ENCODE results near the gene C6orf136. TPM values are rescaled to one million over a fixed set of nuclear protein-coding genes. Genes with fewer than 3 reads are reported as not detected.

The C6orf136 gene
- total and polyA plus RNA-seq, 5 donors from 2014 or later = 7.5 to 24.4 (median 13.4) TPM

GRCh38 chr6:30696432-30696831, 49.5 kb downstream of the C6orf136 start:
- ATAC-seq (ENCODE audit: low read depth in 2 of 2) (no peak), DNase-seq (no peak)
- Histone ChIP-seq H3K27me3 (ENCODE audit: control insufficient read depth, insufficient read depth, low read length) (no peaks in the 10 kb centered on the region), H3K9me3 (ENCODE audit: control insufficient read depth in 2 of 2, low read length in 2 of 2) (no peaks in the 10 kb centered on the region), H3K36me3 (ENCODE audit: control insufficient read depth, insufficient read depth, low read length) (peaks cover 5% of the 10 kb centered on the region), H3K4me3 (ENCODE audit: low read depth, low read length) (no peak overlapping the region), H3K4me1 (ENCODE audit: control insufficient read depth, insufficient read depth, low read length, poor library complexity, severe bottlenecking) (no peaks in the 10 kb centered on the region), H3K27ac (ENCODE audit: insufficient read depth, low read length, poor library complexity, severe bottlenecking) (no peak overlapping the region)
- Mint-ChIP-seq H3K4me1 (peaks cover under 1 to 8% (median 6%) of the 10 kb centered on the region in 4 donors), H3K27ac (no peak overlapping the region), H3K9me3 (no peaks in the 10 kb centered on the region), H3K4me3 (no peak overlapping the region), H3K36me3 (peaks cover 1% of the 10 kb centered on the region), H3K27me3 (no peaks in the 10 kb centered on the region)

- H3K4me1 ChIP-seq (ENCODE audit: control insufficient read depth, insufficient read depth, low read length, poor library complexity, severe bottlenecking) = no peaks in the 10 kb centered on the region
- no peaks in the 10 kb centered on the region for H3K27me3 ChIP-seq (ENCODE audit: control insufficient read depth, insufficient read depth, low read length)
- peaks cover 30% of the 10 kb centered on the region for H3K36me3 Mint-ChIP-seq
- no peaks in the 10 kb centered on the region for H3K27me3 Mint-ChIP-seq
- H3K4me1 Mint-ChIP-seq = peaks cover 0 to 4% (median 1%) of the 10 kb centered on the region in 4 donors
- no peak overlapping the region for H3K4me3 Mint-ChIP-seq
- H3K9me3 ChIP-seq (ENCODE audit: control insufficient read depth in 2 of 2, low read length in 2 of 2) = no peaks in the 10 kb centered on the region
- peaks cover 10% of the 10 kb centered on the region for H3K36me3 ChIP-seq (ENCODE audit: control insufficient read depth, insufficient read depth, low read length)
- no peak overlapping the region for H3K27ac Mint-ChIP-seq
- H3K27ac ChIP-seq (ENCODE audit: insufficient read depth, low read length, poor library complexity, severe bottlenecking) = no peak overlapping the region
- no peak overlapping the region for H3K4me3 ChIP-seq (ENCODE audit: low read depth, low read length)
- ATAC-seq (ENCODE audit: low read depth in 2 of 2) = no peak
- DNase-seq = no peak
- no peaks in the 10 kb centered on the region for H3K9me3 Mint-ChIP-seq
These were observed 53.4 kb downstream of the C6orf136 start for GRCh38 chr6:30700340-30700739.

Other genes starting within 250 kb of the C6orf136 start
- 1,662 TPM for gene HLA-E, start 157.6 kb upstream of the C6orf136 start, total RNA-seq
- gene HLA-E, start 157.6 kb upstream of the C6orf136 start, polyA plus RNA-seq = 1,000 to 10,000 TPM; 2,373 to 2,677 (median 2,539) TPM
- gene GNL1, start 90.6 kb upstream of the C6orf136 start, total RNA-seq = 189 TPM
- gene GNL1, start 90.6 kb upstream of the C6orf136 start, polyA plus RNA-seq = 10 to 100 TPM; 36.6 to 41.7 (median 37.6) TPM
- 12.0 TPM for gene PRR3, start 89.8 kb upstream of the C6orf136 start, total RNA-seq
- 10 to 100 TPM in 1 of 4 donors, 1 to 10 TPM in 3; 4.9 to 10.1 (median 7.7) TPM for gene PRR3, start 89.8 kb upstream of the C6orf136 start, polyA plus RNA-seq
- 113 TPM for gene ABCF1, start 75.7 kb upstream of the C6orf136 start, total RNA-seq
- gene ABCF1, start 75.7 kb upstream of the C6orf136 start, polyA plus RNA-seq = 10 to 100 TPM; 14.3 to 25.3 (median 16.4) TPM
- 164 TPM for gene PPP1R10, start 29.9 kb upstream of the C6orf136 start, total RNA-seq
- 10 to 100 TPM; 18.0 to 22.9 (median 19.7) TPM for gene PPP1R10, start 29.9 kb upstream of the C6orf136 start, polyA plus RNA-seq
- gene MRPS18B, start 29.3 kb upstream of the C6orf136 start, total RNA-seq = 19.0 TPM
- gene MRPS18B, start 29.3 kb upstream of the C6orf136 start, polyA plus RNA-seq = 100 to 1,000 TPM; 121 to 165 (median 151) TPM
- 7.2 TPM for gene ATAT1, start 20.3 kb upstream of the C6orf136 start, total RNA-seq
- under 1 TPM; 0.27 to 0.89 (median 0.53) TPM for gene ATAT1, start 20.3 kb upstream of the C6orf136 start, polyA plus RNA-seq
- gene DHX16, start 25.9 kb downstream of the C6orf136 start, total RNA-seq = 33.8 TPM
- gene DHX16, start 25.9 kb downstream of the C6orf136 start, polyA plus RNA-seq = 10 to 100 TPM; 13.2 to 25.3 (median 16.7) TPM
- 164 TPM for gene PPP1R18, start 39.5 kb downstream of the C6orf136 start, total RNA-seq
- gene PPP1R18, start 39.5 kb downstream of the C6orf136 start, polyA plus RNA-seq = 100 to 1,000 TPM; 110 to 159 (median 119) TPM
- 9.0 TPM for gene NRM, start 43.9 kb downstream of the C6orf136 start, total RNA-seq
- 10 to 100 TPM in 1 of 4 donors, 1 to 10 TPM in 3; 7.5 to 17.7 (median 9.2) TPM for gene NRM, start 43.9 kb downstream of the C6orf136 start, polyA plus RNA-seq
- 32.7 TPM for gene MDC1, start 70.1 kb downstream of the C6orf136 start, total RNA-seq
- gene MDC1, start 70.1 kb downstream of the C6orf136 start, polyA plus RNA-seq = 1 to 10 TPM; 1.2 to 5.0 (median 3.7) TPM
- gene TUBB, start 73.2 kb downstream of the C6orf136 start, total RNA-seq = 119 TPM
- 100 to 1,000 TPM; 125 to 158 (median 138) TPM for gene TUBB, start 73.2 kb downstream of the C6orf136 start, polyA plus RNA-seq
- gene FLOT1, start 95.6 kb downstream of the C6orf136 start, total RNA-seq = 25.3 TPM
- gene FLOT1, start 95.6 kb downstream of the C6orf136 start, polyA plus RNA-seq = 10 to 100 TPM; 30.5 to 63.2 (median 48.1) TPM
- 5.1 TPM for gene IER3, start 97.4 kb downstream of the C6orf136 start, total RNA-seq
- 1 to 10 TPM in 3 of 4 donors, under 1 TPM in 1; 0.38 to 2.2 (median 1.4) TPM for gene IER3, start 97.4 kb downstream of the C6orf136 start, polyA plus RNA-seq
- 5.0 TPM for gene DDR1, start 237.4 kb downstream of the C6orf136 start, total RNA-seq
- gene DDR1, start 237.4 kb downstream of the C6orf136 start, polyA plus RNA-seq = 1 to 10 TPM; 1.2 to 3.5 (median 1.9) TPM

Data from CD4-positive, CD25-positive, alpha-beta regulatory T cell (primary cell).